Gastrocnemius medialis (tissue), 4 donors: Measurements from ENCODE around the gene UNG.

Experiments used
- CTCF ChIP-seq, 5 experiments: fragments of 450-650 bp in 3 of 5; fragments of 200-600 bp in 2 of 5; sonication (generic) in 2 of 5; IDR thresholded peaks in 4 of 5; conservative IDR thresholded peaks in 1 of 5; 1 replicate in 4 of 5; 2 replicates in 1 of 5; pipeline ENCODE4 v1.5.1; 2016 to 2019; ENCODE audit warnings: antibody characterized with exemption in 5 of 5, mild to moderate bottlenecking in 3 of 5, moderate library complexity in 3 of 5
- POLR2A ChIP-seq, 2 donors: fragments of 450-650 bp; IDR thresholded peaks; one replicate each; pipeline ENCODE4 v1.6.1; 2017; ENCODE audit warnings: antibody characterized with exemption in 2 of 2, mild to moderate bottlenecking in 2 of 2, moderate library complexity in 2 of 2

- TF ChIP-seq CTCF (IDR thresholded peaks at IDR 0.05 in 4 of 5, conservative IDR thresholded peaks at IDR 0.05 in 1 of 5) (no peak), POLR2A (IDR thresholded peaks at IDR 0.05) (no peak)
These were observed 38.6 kb upstream of the UNG start for GRCh38 chr12:109058773-109059172.
